ENCODE results near the gene CASP5. TPM values are rescaled to one million over a fixed set of nuclear protein-coding genes. Genes with fewer than 3 reads are reported as not detected.
A peak's percentile ranks its signal among the peaks of the same experiment; 100 is the strongest.
"Not testable (repeated sequence)": the region's sequence is repeated elsewhere in the genome, so short reads cannot be mapped to it uniquely, and the experiment has no call there.

CASP5 gene
- total RNA-seq, 1 donor from 2014 or later = not detected

DNA sequence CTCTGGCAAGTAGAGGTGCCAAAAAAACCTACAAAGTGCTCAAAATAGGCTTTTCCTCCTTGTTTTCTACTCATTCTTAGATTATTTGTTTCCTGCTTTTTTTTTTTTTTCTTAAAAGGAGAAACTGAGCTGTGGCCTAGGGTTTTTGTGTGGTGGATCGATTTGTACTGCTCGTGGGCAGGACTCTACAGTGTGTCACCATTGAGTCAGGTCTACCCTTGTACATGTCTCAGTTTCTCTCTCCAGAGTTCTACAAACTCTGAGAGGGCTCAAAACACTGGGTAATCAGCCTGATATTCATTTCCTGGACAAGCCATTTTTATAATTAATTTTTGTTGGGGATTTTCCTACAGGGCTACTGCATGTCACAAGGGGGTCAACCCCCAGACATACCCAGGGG is 49.4 kb downstream of the CASP5 start:
- Mint-ChIP-seq H3K27ac (no peak overlapping the region), H3K4me3 (ENCODE audit: low read depth) (no peak overlapping the region), H3K27me3 (ENCODE audit: low read depth) (no peaks in the 10 kb centered on the region), H3K4me1 (ENCODE audit: low read depth) (peaks cover 5% of the 10 kb centered on the region), H3K36me3 (ENCODE audit: low read depth) (peaks cover 9% of the 10 kb centered on the region), H3K9me3 (peaks cover 30% of the 10 kb centered on the region)
- intact Hi-C loops (cut with micrococcal nuclease) = no loop called here
- no peak for DNase-seq (ENCODE audit: low spot score)

DNA sequence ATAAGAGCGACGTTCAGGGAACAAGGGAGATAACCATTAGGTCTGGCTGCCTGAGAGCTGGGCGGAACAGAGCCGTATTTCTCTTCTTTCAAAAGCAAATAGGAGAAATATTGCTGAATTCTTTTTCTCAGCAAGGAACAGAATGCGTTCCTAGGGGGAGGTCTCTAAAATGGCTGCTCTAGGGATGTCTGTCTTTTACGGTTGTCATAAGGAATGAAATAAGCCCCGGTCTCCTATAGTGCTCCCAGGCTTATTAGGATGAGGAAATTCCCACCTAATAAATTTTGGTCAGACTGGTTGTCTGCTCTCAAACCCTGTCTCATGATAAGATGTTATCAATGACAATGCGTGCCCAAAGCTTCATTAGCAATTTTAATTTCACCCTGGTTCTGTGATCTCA is 50.0 kb downstream of the CASP5 start:
- intact Hi-C loops (cut with micrococcal nuclease); H3K36me3 Mint-ChIP-seq (ENCODE audit: low read depth); DNase-seq (ENCODE audit: low spot score); H3K4me3 Mint-ChIP-seq (ENCODE audit: low read depth); H3K27me3 Mint-ChIP-seq (ENCODE audit: low read depth); H3K27ac Mint-ChIP-seq: not testable (repeated sequence)
- Mint-ChIP-seq H3K4me1 (ENCODE audit: low read depth) (peaks cover 10% of the 10 kb centered on the region), H3K9me3 (peaks cover 30% of the 10 kb centered on the region)

DNA sequence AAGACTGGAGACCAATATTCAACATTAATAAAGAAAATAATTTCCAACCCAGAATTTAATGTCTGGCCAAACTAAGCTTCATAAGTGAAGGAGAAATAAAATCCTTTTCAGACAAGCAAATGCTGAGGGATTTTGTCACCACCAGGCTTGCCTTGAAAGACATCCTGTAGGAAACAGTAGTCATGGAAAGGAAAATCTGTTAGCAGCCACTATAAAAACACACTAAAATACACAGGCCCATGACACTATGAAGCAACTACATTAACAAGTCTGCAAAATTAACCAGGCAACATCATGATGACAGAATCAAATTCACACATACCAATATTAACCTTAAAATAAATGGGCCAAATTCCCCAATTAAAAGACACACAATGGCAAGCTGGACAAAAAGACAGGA is 52.2 kb downstream of the CASP5 start:
- peaks cover 28% of the 10 kb centered on the region for H3K4me1 Mint-ChIP-seq (ENCODE audit: low read depth)
- no peak for DNase-seq (ENCODE audit: low spot score)
- no peaks in the 10 kb centered on the region for H3K27me3 Mint-ChIP-seq (ENCODE audit: low read depth)
- intact Hi-C loops (cut with micrococcal nuclease) = no loop called here
- H3K4me3 Mint-ChIP-seq (ENCODE audit: low read depth) = no peak overlapping the region
- peaks cover 32% of the 10 kb centered on the region for H3K9me3 Mint-ChIP-seq
- H3K27ac Mint-ChIP-seq = no peak overlapping the region
- peaks cover 13% of the 10 kb centered on the region for H3K36me3 Mint-ChIP-seq (ENCODE audit: low read depth)

DNA sequence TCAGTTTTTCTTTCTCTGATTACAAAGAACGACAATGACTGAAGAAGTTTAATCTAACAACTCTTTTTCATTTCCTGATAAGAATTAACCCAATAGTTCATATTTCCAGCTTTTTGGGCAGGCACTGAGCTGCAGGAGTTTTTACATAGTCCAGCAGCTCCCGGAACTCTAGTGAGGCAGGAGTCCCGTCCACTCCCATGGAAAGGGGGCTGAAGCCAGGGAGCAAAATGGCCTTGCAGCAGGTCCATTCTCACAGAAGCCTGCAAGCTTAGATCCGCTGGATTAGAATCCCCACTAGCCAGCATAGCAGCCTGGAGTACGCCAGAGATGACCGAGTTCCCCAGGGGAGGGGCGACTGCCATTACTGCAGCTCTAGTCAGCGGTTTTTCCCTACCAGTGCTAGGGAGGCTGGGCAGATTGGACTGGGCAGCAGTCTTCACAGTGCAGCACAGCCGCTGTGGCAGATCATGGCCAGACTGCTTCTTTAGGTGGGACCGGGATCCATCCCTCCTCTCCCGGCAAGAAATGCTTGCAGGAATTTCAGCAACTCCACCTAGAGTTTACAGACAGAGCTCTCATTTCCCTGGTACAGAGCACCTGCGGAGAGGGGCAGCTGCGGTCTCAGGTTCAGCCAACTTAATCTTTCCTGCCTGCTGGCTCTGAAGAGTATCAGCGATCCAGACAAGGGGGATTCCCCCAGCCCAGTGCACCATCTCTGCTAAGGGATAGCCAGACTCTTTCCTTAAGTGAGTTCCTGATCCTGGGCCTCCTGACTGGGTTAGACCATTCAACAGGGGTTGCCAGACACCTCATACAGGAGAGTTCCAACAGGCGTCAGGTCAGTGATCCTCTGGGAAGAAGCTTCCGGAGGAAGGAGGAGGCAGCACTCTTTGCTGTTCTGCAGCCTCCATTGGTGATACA is 53.9 kb downstream of the CASP5 start:
- Mint-ChIP-seq H3K27me3 (ENCODE audit: low read depth) (no peaks in the 10 kb centered on the region), H3K27ac (peak overlapping the region; percentile 75), H3K4me3 (ENCODE audit: low read depth) (peak overlapping the region; percentile 86), H3K4me1 (ENCODE audit: low read depth) (peaks cover 34% of the 10 kb centered on the region), H3K36me3 (ENCODE audit: low read depth) (peaks cover 28% of the 10 kb centered on the region), H3K9me3 (peaks cover 35% of the 10 kb centered on the region)
- DNase-seq (ENCODE audit: low spot score) = no peak
- intact Hi-C loops (cut with micrococcal nuclease) = loop anchor here (1.0 to 5.0 kb wide), 5 partner anchors 22 to 362 kb away; partner anchors contain the start of gene CARD16

DNA sequence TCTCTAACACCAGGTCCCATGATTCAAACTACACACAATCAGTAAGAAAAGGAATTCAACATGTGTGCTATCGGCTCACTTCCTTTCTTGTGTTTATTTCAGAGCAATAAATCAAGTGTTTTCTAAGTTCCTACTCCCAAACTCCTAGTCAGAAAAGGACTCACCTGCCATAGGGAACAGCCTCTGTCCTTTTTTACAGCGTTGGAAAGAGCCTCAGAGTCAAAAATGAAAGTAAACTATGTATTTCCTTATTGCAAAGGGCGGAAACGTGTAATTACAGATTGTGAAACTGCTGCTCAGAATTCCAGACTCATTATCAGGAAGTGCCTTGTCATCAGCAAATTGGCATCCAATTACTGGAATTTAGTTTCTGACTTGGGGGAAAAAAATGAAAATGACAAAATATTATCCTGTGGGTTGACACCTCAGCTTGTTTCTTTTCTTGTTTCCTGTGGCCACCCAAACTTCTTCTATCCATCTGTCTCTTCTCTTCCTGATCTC is 54.6 kb downstream of the CASP5 start, which contains the start of gene CASP4:
Gene CASP4, minus strand, starts transcription at position 220 of the 501 bp plus-strand sequence. Its CDS starts 49 bp downstream, at position 171.
- peaks cover 34% of the 10 kb centered on the region for H3K4me1 Mint-ChIP-seq (ENCODE audit: low read depth)
- H3K4me3 Mint-ChIP-seq (ENCODE audit: low read depth) = peak within 1 kb of the TSS; percentile 86
- no peaks in the 10 kb centered on the region for H3K27me3 Mint-ChIP-seq (ENCODE audit: low read depth)
- H3K9me3 Mint-ChIP-seq = peaks cover 29% of the 10 kb centered on the region
- H3K27ac Mint-ChIP-seq = peak within 1 kb of the TSS; percentile 75
- H3K36me3 Mint-ChIP-seq (ENCODE audit: low read depth) = peaks cover 30% of the 10 kb centered on the region
- intact Hi-C loops (cut with micrococcal nuclease) = loop anchor here (1.0 to 5.0 kb wide), 5 partner anchors 22 to 361 kb away; partner anchors contain the start of gene CARD16
- no peak for DNase-seq (ENCODE audit: low spot score)

DNA sequence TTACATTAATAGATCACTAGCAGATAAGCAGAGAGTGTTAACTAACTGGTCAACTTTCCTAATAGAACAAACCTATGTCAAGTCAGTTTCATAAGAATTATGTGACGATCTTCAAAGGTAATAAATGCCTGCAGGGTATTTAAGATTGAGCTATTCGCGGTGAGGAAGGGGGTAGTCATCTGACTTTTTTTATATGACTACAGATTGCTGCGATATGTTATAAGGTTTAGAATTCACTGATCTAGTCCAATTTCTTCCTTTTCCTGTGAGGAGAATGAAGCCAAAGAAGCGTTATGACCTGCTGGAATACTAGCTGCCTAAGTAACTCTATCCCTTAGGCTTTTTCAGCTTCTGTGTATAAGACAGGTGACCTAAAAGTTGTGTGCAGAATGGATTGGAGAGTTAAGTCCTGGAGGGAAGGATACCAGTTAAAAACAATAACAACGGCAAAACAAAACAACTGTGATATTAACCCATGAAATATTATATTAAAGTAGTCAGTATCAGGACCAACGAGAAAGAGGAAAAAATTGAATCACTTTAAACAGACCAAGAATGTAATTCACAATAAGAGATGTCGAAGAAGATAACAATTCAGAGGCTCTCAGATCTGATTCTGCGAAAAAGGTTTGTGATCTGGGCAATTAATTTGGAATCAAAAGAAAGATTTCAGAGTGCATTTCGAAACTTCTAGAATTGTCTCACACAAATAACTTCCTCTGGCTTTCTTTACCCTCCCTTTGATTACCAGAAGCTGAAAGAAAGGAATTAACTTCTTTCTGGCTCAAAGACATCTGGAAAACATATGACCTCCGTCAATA is 55.2 kb downstream of the CASP5 start:
- intact Hi-C loops (cut with micrococcal nuclease) = loop anchor here (1.0 to 5.0 kb wide), 5 partner anchors 21 to 360 kb away; partner anchors contain the start of gene CARD16
- no peaks in the 10 kb centered on the region for H3K27me3 Mint-ChIP-seq (ENCODE audit: low read depth)
- peaks cover 34% of the 10 kb centered on the region for H3K4me1 Mint-ChIP-seq (ENCODE audit: low read depth)
- no peak for DNase-seq (ENCODE audit: low spot score)
- peak overlapping the region; percentile 86 for H3K4me3 Mint-ChIP-seq (ENCODE audit: low read depth)
- H3K27ac Mint-ChIP-seq = peak overlapping the region; percentile 75
- H3K9me3 Mint-ChIP-seq = peaks cover 30% of the 10 kb centered on the region
- peaks cover 34% of the 10 kb centered on the region for H3K36me3 Mint-ChIP-seq (ENCODE audit: low read depth)

DNA sequence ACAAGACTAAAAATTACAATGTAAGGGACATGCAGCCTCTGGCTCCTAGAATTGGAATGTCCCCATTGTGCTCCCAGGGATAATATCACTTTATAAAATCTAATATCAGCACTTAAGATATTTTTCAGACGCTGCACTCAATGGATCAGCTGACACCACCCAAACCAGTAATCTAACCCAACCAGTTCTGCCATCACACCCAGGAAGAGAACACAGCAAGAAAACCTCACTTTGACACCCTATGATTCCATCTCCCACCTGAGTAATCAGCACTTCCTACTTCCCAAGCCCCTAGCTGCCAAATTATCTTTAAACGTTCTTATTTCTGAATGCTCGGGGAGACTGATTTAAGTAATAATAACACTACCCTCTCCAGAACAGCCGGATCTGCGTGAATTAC is 57.2 kb downstream of the CASP5 start:
- Mint-ChIP-seq H3K27me3 (ENCODE audit: low read depth) (no peaks in the 10 kb centered on the region), H3K27ac (no peak overlapping the region), H3K4me3 (ENCODE audit: low read depth) (no peak overlapping the region), H3K9me3 (peaks cover 18% of the 10 kb centered on the region), H3K4me1 (ENCODE audit: low read depth) (peaks cover 34% of the 10 kb centered on the region), H3K36me3 (ENCODE audit: low read depth) (peaks cover 51% of the 10 kb centered on the region)
- no peak for DNase-seq (ENCODE audit: low spot score)
- intact Hi-C loops (cut with micrococcal nuclease) = loop anchor here (5.0 kb wide), 3 partner anchors 48 to 358 kb away; partner anchors contain the start of gene CARD16

DNA sequence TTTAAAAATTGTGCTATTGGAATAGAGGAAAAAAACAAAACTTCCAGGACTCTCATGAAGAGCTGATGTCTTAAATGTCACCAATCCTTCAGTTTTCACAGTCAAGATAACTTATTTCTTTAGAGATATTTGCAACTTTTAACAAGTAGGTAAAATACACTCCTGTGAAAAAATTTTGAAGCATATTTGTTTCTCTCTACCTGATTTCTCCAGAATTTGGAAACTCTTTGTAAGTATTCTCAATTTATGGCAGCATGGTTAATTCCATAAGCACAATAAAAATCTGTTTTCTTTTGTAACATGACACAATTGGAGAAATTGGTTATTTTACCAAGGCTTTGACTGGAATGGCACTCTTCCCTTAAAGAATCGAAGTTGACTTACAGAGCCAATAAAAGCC is 58.7 kb downstream of the CASP5 start:
- DNase-seq (ENCODE audit: low spot score) = no peak
- Mint-ChIP-seq H3K9me3 (peaks cover 18% of the 10 kb centered on the region), H3K27me3 (ENCODE audit: low read depth) (no peaks in the 10 kb centered on the region), H3K4me3 (ENCODE audit: low read depth) (no peak overlapping the region), H3K4me1 (ENCODE audit: low read depth) (peaks cover 32% of the 10 kb centered on the region), H3K36me3 (ENCODE audit: low read depth) (peaks cover 60% of the 10 kb centered on the region), H3K27ac (no peak overlapping the region)
- intact Hi-C loops (cut with micrococcal nuclease) = no loop called here

DNA sequence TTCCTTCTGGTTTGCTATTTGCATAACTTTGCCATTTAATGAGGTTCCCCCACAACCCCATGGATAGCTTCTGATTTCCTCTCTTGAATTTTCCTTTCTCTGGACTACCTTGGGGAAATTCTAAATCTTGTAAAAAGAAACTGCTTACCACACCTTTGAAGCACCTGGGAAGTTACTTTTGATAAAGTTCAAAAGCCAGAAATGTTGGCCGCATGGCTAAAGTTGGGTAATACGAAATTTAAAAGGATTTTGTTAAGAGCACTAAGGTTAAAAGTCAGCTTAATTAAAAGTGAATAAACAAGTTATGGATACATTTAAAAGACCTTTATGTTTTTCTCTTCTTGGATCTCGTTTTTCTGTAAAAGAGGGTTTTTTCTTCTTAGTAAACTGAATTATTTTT is 60.1 kb downstream of the CASP5 start:
- intact Hi-C loops (cut with micrococcal nuclease) = no loop called here
- H3K36me3 Mint-ChIP-seq (ENCODE audit: low read depth) = peaks cover 66% of the 10 kb centered on the region

DNA sequence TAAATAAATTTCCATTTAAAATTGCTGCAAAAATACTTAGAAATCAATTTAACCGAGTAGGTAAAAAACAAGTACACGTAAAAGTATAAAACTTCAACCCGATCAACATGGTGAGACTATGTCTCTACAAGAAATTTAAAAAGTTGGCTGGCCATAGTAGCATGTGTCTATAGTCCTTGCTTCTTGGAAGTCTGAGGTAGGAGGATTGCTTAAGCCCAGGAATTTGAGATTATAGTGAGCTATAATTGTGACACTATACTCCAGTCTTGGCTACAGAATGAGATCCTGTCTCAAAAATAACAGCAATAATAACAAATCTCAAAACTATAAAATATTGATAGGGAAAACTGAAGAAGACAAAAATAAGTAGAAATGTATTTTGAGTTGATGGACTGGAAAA is 65.7 kb downstream of the CASP5 start:
- intact Hi-C loops (cut with micrococcal nuclease) = no loop called here
- H3K4me3 Mint-ChIP-seq (ENCODE audit: low read depth) = no peak overlapping the region
- no peak for DNase-seq (ENCODE audit: low spot score)
- no peaks in the 10 kb centered on the region for H3K27me3 Mint-ChIP-seq (ENCODE audit: low read depth)
- H3K9me3 Mint-ChIP-seq = no peaks in the 10 kb centered on the region
- peaks cover 14% of the 10 kb centered on the region for H3K4me1 Mint-ChIP-seq (ENCODE audit: low read depth)
- H3K27ac Mint-ChIP-seq = no peak overlapping the region
- H3K36me3 Mint-ChIP-seq (ENCODE audit: low read depth) = peaks cover 62% of the 10 kb centered on the region

More for the DNA sequence above, 60.1 kb downstream of the CASP5 start:
- Mint-ChIP-seq H3K27ac (no peak overlapping the region), H3K9me3 (peaks cover 18% of the 10 kb centered on the region), H3K27me3 (ENCODE audit: low read depth) (no peaks in the 10 kb centered on the region), H3K4me1 (ENCODE audit: low read depth) (peaks cover 30% of the 10 kb centered on the region), H3K4me3 (ENCODE audit: low read depth) (no peak overlapping the region)
- DNase-seq (ENCODE audit: low spot score) = no peak

DNA sequence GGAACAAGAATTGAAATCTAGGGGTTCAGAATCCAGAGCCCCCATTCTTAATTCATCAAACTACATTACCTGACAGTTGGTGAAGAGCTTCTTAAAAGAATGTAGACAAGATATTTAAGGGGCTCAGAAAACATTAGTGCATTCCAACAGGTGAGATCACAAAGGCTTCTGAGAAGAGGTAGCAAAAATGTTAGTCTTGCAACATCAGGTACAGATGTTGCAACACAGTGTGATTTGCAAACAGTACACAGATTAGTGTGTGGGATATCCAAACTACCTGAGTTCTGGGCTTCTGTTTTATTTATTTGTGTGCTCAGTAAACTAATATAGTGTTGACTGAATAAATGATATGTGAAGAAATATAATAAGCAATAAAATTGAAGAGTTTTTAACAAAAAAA is 66.4 kb downstream of the CASP5 start:
- H3K27ac Mint-ChIP-seq = no peak overlapping the region
- H3K36me3 Mint-ChIP-seq (ENCODE audit: low read depth) = peaks cover 60% of the 10 kb centered on the region
- no peaks in the 10 kb centered on the region for H3K9me3 Mint-ChIP-seq
- no peaks in the 10 kb centered on the region for H3K27me3 Mint-ChIP-seq (ENCODE audit: low read depth)
- DNase-seq (ENCODE audit: low spot score) = no peak
- peaks cover 14% of the 10 kb centered on the region for H3K4me1 Mint-ChIP-seq (ENCODE audit: low read depth)
- intact Hi-C loops (cut with micrococcal nuclease) = no loop called here
- no peak overlapping the region for H3K4me3 Mint-ChIP-seq (ENCODE audit: low read depth)

DNA sequence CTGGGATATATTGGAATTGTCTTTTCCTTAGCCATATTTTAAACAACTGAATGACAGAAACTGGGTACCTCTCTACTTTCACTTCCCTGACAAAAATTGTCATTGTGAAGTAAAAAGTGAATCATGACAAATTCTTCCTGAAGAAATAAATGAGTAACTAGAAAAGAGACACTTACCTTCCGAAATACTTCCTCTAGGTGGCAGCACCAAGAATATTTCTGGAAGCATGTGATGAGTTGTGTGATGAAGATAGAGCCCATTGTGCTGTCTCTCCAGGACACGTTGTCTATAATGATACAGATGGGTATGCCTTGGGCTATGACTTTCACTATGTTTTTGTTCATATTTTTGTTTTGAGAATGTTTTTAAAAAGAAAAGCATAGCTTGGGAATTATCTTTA is 76.1 kb downstream of the CASP5 start:
- H3K4me3 Mint-ChIP-seq (ENCODE audit: low read depth) = no peak overlapping the region
- H3K27ac Mint-ChIP-seq = no peak overlapping the region
- peaks cover 91% of the 10 kb centered on the region for H3K36me3 Mint-ChIP-seq (ENCODE audit: low read depth)
- peaks cover 5% of the 10 kb centered on the region for H3K4me1 Mint-ChIP-seq (ENCODE audit: low read depth)
- no peaks in the 10 kb centered on the region for H3K27me3 Mint-ChIP-seq (ENCODE audit: low read depth)
- no peaks in the 10 kb centered on the region for H3K9me3 Mint-ChIP-seq
- intact Hi-C loops (cut with micrococcal nuclease) = loop anchor here (2.0 kb wide), 1 partner anchor 22 kb away; the partner anchor contains the start of gene CASP4
- no peak for DNase-seq (ENCODE audit: low spot score)
